Prostate gland (tissue), 2 donors: Measurements from ENCODE around the gene SLC44A5. TPM values are rescaled to one million over a fixed set of nuclear protein-coding genes. Genes with fewer than 3 reads are reported as not detected.

Experiments used
- DNase-seq: peaks from one replicate; pipeline ENCODE4 v3.0.0-alpha.2; 2019; ENCODE audit warnings: low spot score
- H3K27ac ChIP-seq, 2 donors: fragments of 200-600 bp; sonication (generic); 2 replicates each; pipeline ENCODE4 v1.5.1; 2017 to 2019
- H3K27me3 ChIP-seq: fragments of 200-600 bp; sonication (generic); replicated peaks from 2 replicates; pipeline ENCODE4 v1.5.1; 2019; ENCODE audit not compliant: insufficient read depth
- H3K36me3 ChIP-seq, 2 donors: fragments of 200-600 bp; sonication (generic); 1 replicate in 1 of 2; 2 replicates in 1 of 2; pipeline versions ENCODE4 v1.5.1 to v1.8.1; 2017 to 2019
- H3K4me1 ChIP-seq: fragments of 200-600 bp; sonication (generic); replicated peaks from 2 replicates; pipeline ENCODE4 v1.5.1; 2019
- H3K4me3 ChIP-seq, 2 donors: fragments of 200-600 bp; sonication (generic); 2 replicates each; pipeline ENCODE4 v1.5.1; 2017 to 2019
- H3K9me3 ChIP-seq: fragments of 200-600 bp; sonication (generic); 2 replicates; pipeline ENCODE4 v1.5.1; 2017
- POLR2A ChIP-seq: fragments of 450-650 bp; IDR thresholded peaks from one replicate; pipeline ENCODE4 v1.6.1; 2016; ENCODE audit warnings: antibody characterized with exemption, mild to moderate bottlenecking
- POLR2AphosphoS5 ChIP-seq: sonication (generic); formaldehyde crosslinking; IDR thresholded peaks from one replicate; pipeline ENCODE4 v1.6.1; 2017; ENCODE audit warnings: antibody characterized with exemption
- WGBS: methylation state at CpG from one replicate; pipeline ENCODE4 v1.1.5; 2018; 5-methylcytosine and 5-hydroxymethylcytosine counted together
- intact Hi-C: fragments of 100-400 bp; cut with DNase I; formaldehyde crosslinking; loops from one replicate; pipeline ENCODE4 v1.14.2; 2022
- total RNA-seq, 2 donors: library from RNA; depleted of rRNA; stranded (reverse); fragments of >200 nt; gene quantifications; one replicate each; pipeline ENCODE4 v1.1.0, GENCODE V29; 2016
- TF ChIP-seq, protein P1 (sequence below), 4 experiments: fragments of 200-600 bp in 2 of 4; fragments of 450-650 bp in 2 of 4; sonication (generic) in 2 of 4; IDR thresholded peaks; 1 replicate in 3 of 4; 2 replicates in 1 of 4; pipeline ENCODE4 v1.5.1; 2016 to 2019; ENCODE audit warnings: antibody characterized with exemption in 4 of 4, mild to moderate bottlenecking in 2 of 4, moderate library complexity in 2 of 4

SLC44A5 gene
- total RNA-seq, 2 donors from 2014 or later, result 0.57 to 3.3 TPM

DNA sequence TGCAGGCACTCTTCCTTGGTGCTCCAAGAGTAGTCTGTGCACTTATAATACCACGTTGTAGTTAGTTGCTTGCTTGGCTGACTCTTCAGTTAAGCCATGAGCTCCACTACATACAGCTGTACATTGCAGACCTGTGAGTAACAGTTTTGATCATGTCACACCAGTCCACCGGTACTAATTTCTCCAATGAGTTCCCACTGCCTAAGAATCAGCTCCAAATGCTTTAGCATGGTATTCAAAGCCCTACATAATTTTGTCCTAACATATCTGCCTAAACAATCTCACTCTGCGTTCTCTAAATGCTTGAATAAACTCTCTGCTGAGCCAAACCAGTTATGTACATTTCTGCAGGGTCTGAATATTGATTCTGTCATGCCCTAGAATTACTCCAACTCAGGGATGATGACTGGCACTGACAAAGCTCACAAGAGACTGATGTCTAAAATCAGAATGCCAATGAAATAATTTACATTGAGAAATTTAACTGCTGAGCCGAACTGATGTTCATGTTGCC, 276.0 kb downstream of the SLC44A5 start:
- TF ChIP-seq POLR2AphosphoS5, result no peak
- TF ChIP-seq POLR2A, result no peak
- TF ChIP-seq, protein P1, sequence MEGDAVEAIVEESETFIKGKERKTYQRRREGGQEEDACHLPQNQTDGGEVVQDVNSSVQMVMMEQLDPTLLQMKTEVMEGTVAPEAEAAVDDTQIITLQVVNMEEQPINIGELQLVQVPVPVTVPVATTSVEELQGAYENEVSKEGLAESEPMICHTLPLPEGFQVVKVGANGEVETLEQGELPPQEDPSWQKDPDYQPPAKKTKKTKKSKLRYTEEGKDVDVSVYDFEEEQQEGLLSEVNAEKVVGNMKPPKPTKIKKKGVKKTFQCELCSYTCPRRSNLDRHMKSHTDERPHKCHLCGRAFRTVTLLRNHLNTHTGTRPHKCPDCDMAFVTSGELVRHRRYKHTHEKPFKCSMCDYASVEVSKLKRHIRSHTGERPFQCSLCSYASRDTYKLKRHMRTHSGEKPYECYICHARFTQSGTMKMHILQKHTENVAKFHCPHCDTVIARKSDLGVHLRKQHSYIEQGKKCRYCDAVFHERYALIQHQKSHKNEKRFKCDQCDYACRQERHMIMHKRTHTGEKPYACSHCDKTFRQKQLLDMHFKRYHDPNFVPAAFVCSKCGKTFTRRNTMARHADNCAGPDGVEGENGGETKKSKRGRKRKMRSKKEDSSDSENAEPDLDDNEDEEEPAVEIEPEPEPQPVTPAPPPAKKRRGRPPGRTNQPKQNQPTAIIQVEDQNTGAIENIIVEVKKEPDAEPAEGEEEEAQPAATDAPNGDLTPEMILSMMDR (IDR thresholded peaks at IDR 0.05), result no peak
- Histone ChIP-seq H3K9me3 (no peaks in the 10 kb centered on the region), H3K27ac (no peak overlapping the region), H3K36me3 (no peaks in the 10 kb centered on the region), H3K4me1 (no peaks in the 10 kb centered on the region), H3K27me3 (no peaks in the 10 kb centered on the region), H3K4me3 (no peak overlapping the region)
- 57% methylated on average over 4 of the region's 4 CpGs for WGBS
- no peak for DNase-seq
- intact Hi-C loops, result no loop called here

DNA sequence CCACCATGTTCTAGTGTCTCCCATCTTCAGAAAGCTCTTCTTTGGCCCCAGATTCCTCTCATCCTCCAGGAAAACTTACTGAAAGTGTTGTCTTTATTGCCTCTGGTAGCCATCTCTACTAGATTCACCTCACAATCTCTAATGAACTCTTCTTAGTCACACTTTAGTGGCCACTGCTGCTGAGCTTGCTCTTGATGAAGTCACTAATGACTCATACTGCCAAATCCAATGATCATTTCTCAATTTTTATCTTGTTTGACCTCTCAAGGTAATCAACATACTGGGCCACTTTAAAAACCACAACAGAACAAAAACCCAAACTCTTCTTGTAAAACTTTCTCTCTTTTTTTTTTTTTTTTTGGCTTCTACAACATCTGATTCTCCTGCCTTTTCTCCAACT, 280.3 kb downstream of the SLC44A5 start:
- H3K27me3 ChIP-seq, result no peaks in the 10 kb centered on the region
- intact Hi-C loops, result no loop called here
- no peak overlapping the region for H3K27ac ChIP-seq
- H3K9me3 ChIP-seq, result no peaks in the 10 kb centered on the region
- no peak for DNase-seq
- H3K4me1 ChIP-seq, result no peaks in the 10 kb centered on the region
- no peak for TF ChIP-seq POLR2A
- no peak for TF ChIP-seq POLR2AphosphoS5
- TF ChIP-seq, protein P1 (IDR thresholded peaks at IDR 0.05), result no peak
- no peaks in the 10 kb centered on the region for H3K36me3 ChIP-seq
- H3K4me3 ChIP-seq, result no peak overlapping the region

DNA sequence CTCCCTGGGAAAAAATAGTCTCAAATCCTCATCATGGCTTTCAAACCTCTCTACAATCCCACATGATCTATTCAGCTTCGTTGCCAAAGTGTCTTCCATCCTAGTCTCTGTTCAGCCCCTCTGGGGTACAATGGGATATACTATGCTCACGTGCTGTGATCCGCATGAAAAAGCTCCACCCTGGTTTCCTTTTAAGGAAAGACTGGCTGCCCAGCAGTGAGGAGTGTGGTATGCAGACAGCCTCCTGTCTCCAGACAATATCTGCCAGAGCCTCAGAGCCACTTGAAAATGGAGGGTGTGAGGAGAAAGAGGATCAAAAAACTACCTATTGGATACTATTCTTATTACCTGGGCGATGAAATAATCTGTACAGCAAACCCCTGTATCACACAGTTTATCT, 282.2 kb downstream of the SLC44A5 start:
- no peak for DNase-seq
- Histone ChIP-seq H3K4me3 (no peak overlapping the region), H3K4me1 (no peaks in the 10 kb centered on the region), H3K27me3 (no peaks in the 10 kb centered on the region), H3K9me3 (no peaks in the 10 kb centered on the region), H3K27ac (no peak overlapping the region), H3K36me3 (no peaks in the 10 kb centered on the region)
- TF ChIP-seq POLR2A (no peak), POLR2AphosphoS5 (no peak)
- TF ChIP-seq, protein P1 (IDR thresholded peaks at IDR 0.05), result no peak
- 53% methylated on average over 4 of the region's 4 CpGs for WGBS
- intact Hi-C loops, result no loop called here

DNA sequence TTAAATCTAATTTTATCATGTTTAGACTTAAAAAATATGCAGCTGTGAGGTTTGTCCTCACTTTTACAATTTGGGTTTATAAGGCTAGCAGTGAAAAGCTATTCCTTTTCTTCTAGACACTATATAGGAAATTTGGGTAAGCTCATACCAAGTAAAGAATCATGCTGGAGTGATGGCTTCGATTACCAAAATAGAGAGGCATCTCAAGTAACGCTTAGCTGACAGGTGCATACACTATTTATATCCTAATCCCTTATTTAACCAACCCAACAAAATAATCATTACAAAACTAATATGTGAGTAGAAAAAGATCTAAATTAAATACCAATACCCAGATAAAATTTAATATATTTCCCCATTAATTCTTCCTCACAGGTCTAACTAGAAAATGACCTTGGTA, 283.5 kb downstream of the SLC44A5 start:
- Histone ChIP-seq H3K4me1 (no peaks in the 10 kb centered on the region), H3K27ac (no peak overlapping the region), H3K9me3 (no peaks in the 10 kb centered on the region), H3K4me3 (no peak overlapping the region), H3K27me3 (no peaks in the 10 kb centered on the region), H3K36me3 (no peaks in the 10 kb centered on the region)
- intact Hi-C loops, result no loop called here
- WGBS, result 95% methylated on average over 2 of the region's 2 CpGs
- DNase-seq, result no peak
- TF ChIP-seq, protein P1 (IDR thresholded peaks at IDR 0.05), result no peak
- TF ChIP-seq POLR2AphosphoS5, result no peak
- no peak for TF ChIP-seq POLR2A

DNA sequence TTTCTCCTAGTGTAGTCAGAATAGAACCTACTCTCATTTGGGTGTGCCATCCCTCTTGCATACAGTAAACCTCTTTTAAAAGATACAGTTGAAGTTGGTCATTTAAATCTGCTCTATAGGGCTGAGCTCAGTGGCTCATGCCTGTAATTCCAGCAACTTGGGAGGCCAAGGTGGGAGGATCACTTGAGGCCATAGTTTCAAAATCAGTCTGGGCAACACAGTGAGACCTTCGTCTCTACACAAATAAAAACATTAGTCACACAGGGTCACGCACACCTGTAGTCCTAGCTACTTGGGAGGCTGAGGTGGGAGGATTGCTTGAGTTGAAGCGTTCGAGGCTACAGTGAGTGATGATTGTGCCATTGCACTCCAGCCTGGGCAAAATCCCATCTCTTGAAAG, 292.9 kb downstream of the SLC44A5 start:
- Histone ChIP-seq H3K4me3 (no peak overlapping the region), H3K27me3 (no peaks in the 10 kb centered on the region), H3K36me3 (no peaks in the 10 kb centered on the region), H3K4me1 (no peaks in the 10 kb centered on the region), H3K27ac (no peak overlapping the region), H3K9me3 (no peaks in the 10 kb centered on the region)
- DNase-seq, result no peak
- no peak for TF ChIP-seq POLR2AphosphoS5
- TF ChIP-seq, protein P1 (IDR thresholded peaks at IDR 0.05), result no peak
- no peak for TF ChIP-seq POLR2A
- intact Hi-C loops, result no loop called here
- 91% methylated on average over 4 of the region's 4 CpGs for WGBS
